SU-DHL-6 (cell line): ENCODE measurements around the gene EXT2.

Source experiments
- CTCF ChIP-seq: fragments of 200-600 bp; sonication (generic); IDR thresholded peaks from one replicate; pipeline ENCODE4 v1.5.1; 2017; ENCODE audit warnings: antibody characterized with exemption, mild to moderate bottlenecking, low read length, moderate library complexity; ENCODE audit not compliant: insufficient read depth, poor library complexity, severe bottlenecking
- EZH2phosphoT487 ChIP-seq: fragments of 200-600 bp; sonication (generic), shearing (Covaris generic); conservative IDR thresholded peaks from 2 replicates; pipeline ENCODE4 v1.6.1; 2018; ENCODE audit warnings: mild to moderate bottlenecking, antibody characterized with exemption, low read length, moderate library complexity, mixed read lengths

DNA sequence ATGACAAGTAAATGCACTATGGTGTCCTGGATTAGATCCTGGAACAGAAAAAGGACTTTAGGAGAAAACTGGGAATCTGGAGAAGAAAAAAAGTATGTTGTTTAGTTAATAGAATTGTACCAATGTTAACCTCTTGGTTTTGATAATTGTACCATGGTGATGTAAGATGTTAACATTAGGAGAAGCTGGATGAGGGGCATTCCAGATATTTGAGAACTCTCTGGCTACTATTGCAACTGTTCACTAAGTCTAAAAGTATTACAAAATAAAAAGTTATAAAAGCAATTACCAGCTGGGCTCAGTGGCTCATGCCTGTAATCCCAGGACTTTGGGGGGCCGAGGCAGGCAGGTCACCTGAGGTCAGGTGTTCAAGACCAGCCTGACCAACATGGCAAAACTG is 66.5 kb downstream of the EXT2 start:
- no peak for TF ChIP-seq CTCF
- no peak for TF ChIP-seq EZH2phosphoT487
